MM.1S (cell line): Measurements from ENCODE around the gene ME2.
"Not testable (repeated sequence)": the region's sequence is repeated elsewhere in the genome, so short reads cannot be mapped to it uniquely, and the experiment has no call there.

Experiments used
- DNase-seq: peaks from one replicate; pipeline ENCODE4 v3.0.0-alpha.2; 2015
- H2AFZ ChIP-seq: fragments of 300-600 bp; sonication (generic); 2 replicates; pipeline ENCODE4 v1.6.0; 2016; ENCODE audit warnings: antibody characterized with exemption, low read length
- H3F3A ChIP-seq: fragments of 300-600 bp; sonication (generic); 2 replicates; pipeline ENCODE4 v1.6.1; 2016; ENCODE audit warnings: mild to moderate bottlenecking, antibody characterized with exemption, low read length, moderate library complexity, mixed read lengths; ENCODE audit not compliant: insufficient read depth
- H3K27ac ChIP-seq: fragments of 300-600 bp; sonication (generic); 2 replicates; pipeline ENCODE4 v1.5.1; 2016; ENCODE audit warnings: mild to moderate bottlenecking, low read length
- H3K27me3 ChIP-seq: fragments of 300-600 bp; sonication (generic); replicated peaks from 2 replicates; pipeline ENCODE4 v1.6.0; 2016; ENCODE audit warnings: low read length; ENCODE audit not compliant: insufficient read depth
- H3K36me3 ChIP-seq: fragments of 300-600 bp; sonication (generic); replicated peaks from 2 replicates; pipeline ENCODE4 v1.6.1; 2016; ENCODE audit warnings: mild to moderate bottlenecking, low read length, mixed read lengths; ENCODE audit not compliant: insufficient read depth
- H3K4me1 ChIP-seq: fragments of 300-600 bp; sonication (generic); 2 replicates; pipeline ENCODE4 v1.6.1; 2016; ENCODE audit warnings: low read length, mixed read lengths
- H3K4me2 ChIP-seq: fragments of 300-600 bp; sonication (generic); 2 replicates; pipeline ENCODE4 v1.6.0; 2016; ENCODE audit warnings: low read depth, low read length
- H3K4me3 ChIP-seq: fragments of 300-600 bp; sonication (generic); 2 replicates; pipeline ENCODE4 v1.5.1; 2016; ENCODE audit warnings: low read length, mixed read lengths
- H3K79me2 ChIP-seq: fragments of 300-600 bp; sonication (generic); 2 replicates; pipeline ENCODE4 v1.6.1; 2016; ENCODE audit warnings: mixed run types, low read length, mixed read lengths
- H3K9ac ChIP-seq: fragments of 300-600 bp; sonication (generic); 2 replicates; pipeline ENCODE4 v1.6.1; 2016; ENCODE audit warnings: low read length, mixed read lengths
- H3K9me2 ChIP-seq: fragments of 300-600 bp; sonication (generic); replicated peaks from 2 replicates; pipeline ENCODE4 v1.6.1; 2016; ENCODE audit warnings: mild to moderate bottlenecking, low read length, mixed read lengths; ENCODE audit not compliant: insufficient read depth
- H3K9me3 ChIP-seq: fragments of 300-600 bp; sonication (generic); replicated peaks from 2 replicates; pipeline ENCODE4 v1.6.1; 2016; ENCODE audit warnings: mild to moderate bottlenecking, low read length, mixed read lengths; ENCODE audit not compliant: insufficient read depth
- H4K20me1 ChIP-seq: fragments of 300-600 bp; sonication (generic); 2 replicates; pipeline ENCODE4 v1.6.1; 2016; ENCODE audit warnings: mild to moderate bottlenecking, low read length, moderate library complexity, mixed read lengths; ENCODE audit not compliant: insufficient read depth
- EZH2 ChIP-seq: fragments of 300-600 bp; sonication (generic); optimal IDR thresholded peaks from 2 replicates; pipeline ENCODE3; 2017; ENCODE audit warnings: low read depth, mild to moderate bottlenecking, antibody characterized with exemption, low read length, mixed read lengths
- EZH2phosphoT487 ChIP-seq: fragments of 300-600 bp; sonication (generic); IDR thresholded peaks from 2 replicates; pipeline ENCODE4 v1.6.1; 2018; ENCODE audit warnings: antibody characterized with exemption, low read length
- TF ChIP-seq, protein P1 (sequence below): fragments of 300-600 bp; sonication (generic); IDR thresholded peaks from 2 replicates; pipeline ENCODE4 v1.5.1; 2016; ENCODE audit warnings: antibody characterized with exemption, low read length, mixed read lengths

The ME2 gene

DNA sequence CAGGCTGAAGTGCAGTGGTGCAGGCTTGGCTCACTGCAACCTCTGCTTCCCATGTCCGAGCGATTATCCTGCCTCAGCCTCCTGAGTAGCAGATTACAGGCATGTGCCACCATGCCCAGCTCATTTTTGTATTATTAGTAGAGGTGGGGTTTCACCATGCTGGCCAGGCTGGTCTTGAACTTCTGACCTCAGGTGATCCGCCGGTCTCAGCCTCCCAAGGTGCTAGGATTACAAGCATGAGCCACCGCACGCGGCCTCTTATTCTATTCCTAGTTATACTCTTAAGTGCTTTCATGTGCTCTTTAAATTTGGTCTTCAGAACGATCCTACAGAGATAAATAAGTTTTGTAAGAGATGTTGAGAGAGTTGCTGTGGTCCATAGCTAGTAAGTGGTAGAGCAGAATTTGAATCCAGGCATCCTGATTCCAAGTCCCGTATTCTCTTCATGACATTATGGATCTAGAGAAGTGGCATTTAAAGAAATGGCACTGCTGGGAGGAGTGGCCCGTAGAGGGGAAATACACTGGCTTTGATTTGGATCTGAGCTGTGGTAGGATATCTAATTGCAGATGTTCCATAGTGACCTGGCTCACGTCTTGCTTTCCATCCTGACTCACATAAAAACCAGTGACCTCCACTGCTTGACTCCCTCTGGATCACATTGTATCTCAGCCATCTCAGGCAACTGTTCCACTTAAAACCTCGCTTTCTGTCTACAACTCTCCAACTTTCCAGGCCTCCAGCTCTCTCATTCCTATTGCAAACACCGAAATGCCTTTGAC, 22.8 kb upstream of the ME2 start:
- H2AFZ ChIP-seq = no peak overlapping the region
- H3K4me2 ChIP-seq = no peak overlapping the region
- no peak overlapping the region for H3K9ac ChIP-seq
- DNase-seq = no peak
- no peaks in the 10 kb centered on the region for H3K4me1 ChIP-seq
- H3K9me3 ChIP-seq = no peaks in the 10 kb centered on the region
- H3K27me3 ChIP-seq = no peaks in the 10 kb centered on the region
- H3K27ac ChIP-seq = no peak overlapping the region
- no peaks in the 10 kb centered on the region for H3K36me3 ChIP-seq
- H3K4me3 ChIP-seq = no peak overlapping the region
- H3K9me2 ChIP-seq = no peaks in the 10 kb centered on the region
- H3F3A ChIP-seq = no peaks in the 10 kb centered on the region
- no peaks in the 10 kb centered on the region for H4K20me1 ChIP-seq
- H3K79me2 ChIP-seq = no peaks in the 10 kb centered on the region
- TF ChIP-seq EZH2 (no peak), EZH2phosphoT487 (no peak)
- TF ChIP-seq, protein P1, sequence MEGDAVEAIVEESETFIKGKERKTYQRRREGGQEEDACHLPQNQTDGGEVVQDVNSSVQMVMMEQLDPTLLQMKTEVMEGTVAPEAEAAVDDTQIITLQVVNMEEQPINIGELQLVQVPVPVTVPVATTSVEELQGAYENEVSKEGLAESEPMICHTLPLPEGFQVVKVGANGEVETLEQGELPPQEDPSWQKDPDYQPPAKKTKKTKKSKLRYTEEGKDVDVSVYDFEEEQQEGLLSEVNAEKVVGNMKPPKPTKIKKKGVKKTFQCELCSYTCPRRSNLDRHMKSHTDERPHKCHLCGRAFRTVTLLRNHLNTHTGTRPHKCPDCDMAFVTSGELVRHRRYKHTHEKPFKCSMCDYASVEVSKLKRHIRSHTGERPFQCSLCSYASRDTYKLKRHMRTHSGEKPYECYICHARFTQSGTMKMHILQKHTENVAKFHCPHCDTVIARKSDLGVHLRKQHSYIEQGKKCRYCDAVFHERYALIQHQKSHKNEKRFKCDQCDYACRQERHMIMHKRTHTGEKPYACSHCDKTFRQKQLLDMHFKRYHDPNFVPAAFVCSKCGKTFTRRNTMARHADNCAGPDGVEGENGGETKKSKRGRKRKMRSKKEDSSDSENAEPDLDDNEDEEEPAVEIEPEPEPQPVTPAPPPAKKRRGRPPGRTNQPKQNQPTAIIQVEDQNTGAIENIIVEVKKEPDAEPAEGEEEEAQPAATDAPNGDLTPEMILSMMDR = no peak

DNA sequence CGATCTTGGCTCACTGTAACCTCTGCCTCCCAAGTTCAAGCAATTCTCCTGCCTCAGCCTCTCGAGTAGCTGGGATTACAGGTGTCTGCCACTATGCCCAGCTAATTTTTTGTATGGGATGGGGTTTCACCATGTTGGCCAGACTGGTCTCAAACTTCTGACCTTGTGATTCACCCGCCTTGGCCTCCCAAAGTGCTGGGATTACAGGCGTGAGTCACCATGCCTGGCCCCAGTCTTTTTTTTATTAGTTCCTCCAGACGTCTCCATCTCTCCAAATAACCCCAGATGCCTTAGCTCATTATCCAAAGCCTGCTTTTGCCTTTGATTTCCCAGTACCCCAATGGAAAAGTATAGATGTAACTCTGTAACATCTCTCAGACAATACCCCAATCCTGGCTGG, 21.8 kb upstream of the ME2 start:
- H3K79me2 ChIP-seq, H3K4me1 ChIP-seq, H3K36me3 ChIP-seq, H3K27ac ChIP-seq, H3K4me2 ChIP-seq, H3K27me3 ChIP-seq, DNase-seq, H3K9me3 ChIP-seq, H3K9ac ChIP-seq, H3K9me2 ChIP-seq, H2AFZ ChIP-seq, H3F3A ChIP-seq, H4K20me1 ChIP-seq, H3K4me3 ChIP-seq: not testable (repeated sequence)

DNA sequence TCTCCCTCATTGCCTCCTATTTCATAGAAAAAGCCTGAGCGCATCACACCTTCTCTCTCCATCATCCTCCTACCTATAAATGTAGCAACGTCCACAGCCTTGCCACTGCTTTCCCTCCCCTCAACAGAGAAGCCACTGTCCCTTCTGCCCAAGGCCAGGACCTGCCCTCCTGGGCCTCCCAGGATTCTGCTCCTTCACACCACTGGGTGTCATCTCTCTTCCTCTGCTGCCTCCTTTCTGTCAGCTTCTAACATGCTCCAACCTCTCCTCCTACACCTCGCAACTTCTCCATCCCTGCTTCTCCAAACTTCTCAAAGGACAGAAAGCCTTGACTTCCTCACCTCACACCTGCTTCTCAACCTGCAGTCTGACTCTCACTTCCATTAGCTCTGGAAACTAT, 21.2 kb upstream of the ME2 start:
- Histone ChIP-seq H3K36me3 (no peaks in the 10 kb centered on the region), H2AFZ (no peak overlapping the region), H3F3A (no peaks in the 10 kb centered on the region), H3K27ac (no peak overlapping the region), H3K9ac (no peak overlapping the region), H3K4me1 (no peaks in the 10 kb centered on the region), H3K4me3 (no peak overlapping the region), H3K9me2 (no peaks in the 10 kb centered on the region), H3K27me3 (no peaks in the 10 kb centered on the region), H3K9me3 (no peaks in the 10 kb centered on the region), H4K20me1 (no peaks in the 10 kb centered on the region), H3K79me2 (no peaks in the 10 kb centered on the region), H3K4me2 (no peak overlapping the region)
- TF ChIP-seq EZH2 (no peak), EZH2phosphoT487 (no peak)
- TF ChIP-seq, protein P1 = no peak
- no peak for DNase-seq

DNA sequence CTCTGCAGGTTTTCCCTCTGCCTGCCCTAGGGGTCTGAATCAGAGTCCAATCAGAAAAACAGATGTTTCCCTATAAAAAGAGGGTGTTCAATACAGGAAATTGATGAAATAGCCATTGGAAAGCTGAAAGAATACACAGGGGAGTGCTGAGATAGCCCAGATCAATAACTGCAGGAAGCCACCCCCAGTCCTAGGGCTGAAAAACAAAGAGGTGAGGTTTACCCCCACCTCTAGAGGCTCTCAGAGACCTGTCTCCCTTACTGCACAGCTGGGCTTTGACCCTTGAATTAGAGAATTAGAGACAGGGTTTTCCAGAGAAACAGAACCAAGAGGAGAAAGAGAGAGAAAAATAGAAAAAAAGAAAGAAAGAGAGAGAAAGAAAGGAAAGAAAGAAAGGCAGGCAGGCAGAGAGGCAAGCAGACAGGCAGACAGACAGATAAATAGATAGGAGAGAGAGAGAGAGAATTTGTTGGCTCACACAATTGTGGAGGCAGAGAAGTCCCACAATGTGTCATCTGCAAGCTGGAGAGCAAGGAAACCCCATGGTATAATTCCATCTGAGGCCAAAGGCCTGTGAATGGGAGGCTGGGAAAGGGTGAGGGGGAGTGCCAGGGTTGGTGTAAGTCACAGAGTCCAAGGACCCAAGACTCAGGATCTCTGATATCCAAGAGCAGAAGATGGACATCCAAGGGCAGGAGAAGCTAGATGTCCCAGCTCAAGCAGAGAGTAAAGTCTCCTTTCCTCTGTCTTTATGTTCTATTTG, 18.9 kb upstream of the ME2 start:
- H3K9me2 ChIP-seq = no peaks in the 10 kb centered on the region
- no peak overlapping the region for H3K4me3 ChIP-seq
- no peak for DNase-seq
- no peaks in the 10 kb centered on the region for H3K4me1 ChIP-seq
- no peaks in the 10 kb centered on the region for H3K9me3 ChIP-seq
- TF ChIP-seq EZH2 (no peak), EZH2phosphoT487 (no peak)
- TF ChIP-seq, protein P1 = no peak
- H3K4me2 ChIP-seq = no peak overlapping the region
- H3K27me3 ChIP-seq = no peaks in the 10 kb centered on the region
- no peak overlapping the region for H3K9ac ChIP-seq
- H4K20me1 ChIP-seq = no peaks in the 10 kb centered on the region
- H3K27ac ChIP-seq = no peak overlapping the region
- H3K36me3 ChIP-seq = no peaks in the 10 kb centered on the region
- H3K79me2 ChIP-seq = no peaks in the 10 kb centered on the region
- H3F3A ChIP-seq = no peaks in the 10 kb centered on the region
- H2AFZ ChIP-seq = no peak overlapping the region
